Loucy (cell line): Measurements from ENCODE around the gene PLCL2.

Source experiments
- H2AFZ ChIP-seq: fragments of 200-600 bp; sonication (generic); 2 replicates; pipeline ENCODE4 v1.6.0; 2016; ENCODE audit warnings: antibody characterized with exemption, mild to moderate bottlenecking, low read length, moderate library complexity
- H3F3A ChIP-seq: fragments of 200-600 bp; 2 replicates; pipeline ENCODE4 v1.6.0; 2016; ENCODE audit warnings: antibody characterized with exemption, low read depth, mild to moderate bottlenecking
- H3K27me3 ChIP-seq: fragments of 200-600 bp; sonication (generic); 2 replicates; pipeline ENCODE4 v1.6.1; 2014; ENCODE audit warnings: low read length, mild to moderate bottlenecking; ENCODE audit not compliant: insufficient read depth, poor library complexity, severe bottlenecking
- H3K36me3 ChIP-seq: fragments of 200-600 bp; sonication (generic); 2 replicates; pipeline ENCODE4 v1.6.1; 2016; ENCODE audit warnings: low read length; ENCODE audit not compliant: insufficient read depth
- H3K4me1 ChIP-seq: fragments of 200-600 bp; sonication (generic); 2 replicates; pipeline ENCODE4 v1.5.1; 2014; ENCODE audit warnings: low read length, mild to moderate bottlenecking; ENCODE audit not compliant: insufficient read depth, poor library complexity, severe bottlenecking
- H3K4me2 ChIP-seq: fragments of 200-600 bp; sonication (generic); 2 replicates; pipeline ENCODE4 v1.6.0; 2014; ENCODE audit warnings: antibody characterized with exemption, low read length, low read depth, mild to moderate bottlenecking; ENCODE audit not compliant: poor library complexity, severe bottlenecking
- H3K4me3 ChIP-seq: fragments of 200-600 bp; sonication (generic); 2 replicates; pipeline ENCODE4 v1.5.1; 2014; ENCODE audit warnings: low read length, mild to moderate bottlenecking, mixed read lengths; ENCODE audit not compliant: poor library complexity, severe bottlenecking
- H3K79me2 ChIP-seq: fragments of 200-600 bp; sonication (generic); 2 replicates; pipeline ENCODE4 v1.6.1; 2014; ENCODE audit warnings: low read length; ENCODE audit not compliant: insufficient read depth
- H3K9ac ChIP-seq: fragments of 200-600 bp; sonication (generic); 2 replicates; pipeline ENCODE4 v1.6.0; 2014; ENCODE audit warnings: mild to moderate bottlenecking, low read depth, low read length, moderate library complexity; ENCODE audit not compliant: poor library complexity, severe bottlenecking
- H3K9me2 ChIP-seq: fragments of 200-600 bp; sonication (generic); replicated peaks from 2 replicates; pipeline ENCODE4 v1.6.1; 2016; ENCODE audit warnings: low read depth, low read length, mixed read lengths
- H3K9me3 ChIP-seq: fragments of 200-600 bp; sonication (generic); 2 replicates; pipeline ENCODE4 v1.6.1; 2014; ENCODE audit warnings: mild to moderate bottlenecking, antibody characterized with exemption, low read length, low read depth; ENCODE audit not compliant: insufficient read depth
- H4K20me1 ChIP-seq: fragments of 200-600 bp; sonication (generic); 2 replicates; pipeline ENCODE4 v1.6.0; 2014; ENCODE audit warnings: antibody characterized with exemption, low read length, mild to moderate bottlenecking; ENCODE audit not compliant: insufficient read depth, poor library complexity, severe bottlenecking
- CTCF ChIP-seq: fragments of 200-600 bp; sonication (generic); conservative IDR thresholded peaks from 2 replicates; pipeline ENCODE4 v1.5.1; 2014; ENCODE audit warnings: mild to moderate bottlenecking, antibody characterized with exemption, low read length
- EZH2phosphoT487 ChIP-seq: fragments of 200-600 bp; IDR thresholded peaks from 2 replicates; pipeline ENCODE4 v1.6.1; 2018; ENCODE audit warnings: antibody characterized with exemption, mild to moderate bottlenecking, moderate library complexity, borderline replicate concordance

The PLCL2 gene

DNA sequence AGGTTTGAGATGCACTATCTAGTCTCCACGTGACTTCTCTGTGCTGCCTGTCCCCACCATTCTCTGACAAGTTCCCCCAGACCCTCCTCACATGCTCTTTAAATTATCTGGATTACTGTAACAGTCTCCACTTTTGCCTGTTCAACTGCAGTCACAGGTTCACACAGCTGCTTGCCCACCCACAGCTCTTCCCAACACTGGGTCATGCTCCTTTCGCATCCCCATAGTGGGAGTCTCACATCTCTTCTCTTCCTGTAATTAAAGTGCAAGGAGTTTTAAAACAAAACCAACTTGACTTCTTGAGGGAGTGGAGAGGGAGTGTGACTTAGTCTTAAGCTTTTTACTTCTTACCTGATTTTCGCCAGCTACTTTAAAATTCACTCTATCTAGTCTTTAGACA, 178.8 kb downstream of the PLCL2 start:
- Histone ChIP-seq H3K4me2 (no peak overlapping the region), H2AFZ (no peak overlapping the region), H3F3A (no peaks in the 10 kb centered on the region), H3K9ac (no peak overlapping the region), H3K4me3 (no peak overlapping the region), H3K4me1 (peaks cover 8% of the 10 kb centered on the region), H3K27me3 (no peaks in the 10 kb centered on the region), H3K79me2 (no peaks in the 10 kb centered on the region), H3K9me3 (no peaks in the 10 kb centered on the region), H4K20me1 (no peaks in the 10 kb centered on the region), H3K36me3 (peaks cover 4% of the 10 kb centered on the region; the same call in 1 of the 2 replicates), H3K9me2 (no peaks in the 10 kb centered on the region)
- no peak for TF ChIP-seq CTCF
- no peak for TF ChIP-seq EZH2phosphoT487

DNA sequence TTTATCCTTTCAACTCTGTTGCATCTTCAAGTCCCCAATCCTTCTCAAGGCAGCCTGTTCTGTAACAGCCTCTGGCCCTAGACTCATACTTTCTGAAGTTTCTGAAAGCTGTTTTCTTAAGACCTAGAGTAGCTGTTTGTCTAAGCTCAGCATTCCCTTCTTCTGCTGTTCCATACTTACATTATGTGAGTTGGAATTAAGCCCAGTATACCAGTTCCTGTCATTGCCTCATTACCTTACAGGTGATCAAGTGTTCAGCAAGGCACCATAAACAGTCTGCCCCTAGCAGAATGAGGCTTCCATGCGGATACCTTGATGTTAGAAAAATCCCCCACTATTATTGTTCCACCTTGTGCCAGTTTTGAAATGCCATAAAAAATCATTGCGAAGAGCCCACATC, 180.6 kb downstream of the PLCL2 start:
- H4K20me1 ChIP-seq, result no peaks in the 10 kb centered on the region
- no peak overlapping the region for H3K4me2 ChIP-seq
- TF ChIP-seq CTCF (no peak), EZH2phosphoT487 (no peak)
- H3K9me3 ChIP-seq, result no peaks in the 10 kb centered on the region
- no peak overlapping the region for H3K4me3 ChIP-seq
- no peak overlapping the region for H2AFZ ChIP-seq
- H3K9me2 ChIP-seq, result no peaks in the 10 kb centered on the region
- no peak overlapping the region for H3K9ac ChIP-seq
- H3K4me1 ChIP-seq, result peaks cover 8% of the 10 kb centered on the region
- H3K27me3 ChIP-seq, result no peaks in the 10 kb centered on the region
- peaks cover 4% of the 10 kb centered on the region for H3K36me3 ChIP-seq
- no peaks in the 10 kb centered on the region for H3K79me2 ChIP-seq
- H3F3A ChIP-seq, result no peaks in the 10 kb centered on the region

- TF ChIP-seq EZH2phosphoT487 (no peak), CTCF (no peak)
- Histone ChIP-seq H3K9ac (no peak overlapping the region), H3K9me3 (no peaks in the 10 kb centered on the region), H3K36me3 (peaks cover 4% of the 10 kb centered on the region), H3K27me3 (no peaks in the 10 kb centered on the region), H3K9me2 (no peaks in the 10 kb centered on the region), H3K4me2 (no peak overlapping the region), H3K79me2 (no peaks in the 10 kb centered on the region), H4K20me1 (no peaks in the 10 kb centered on the region), H2AFZ (no peak overlapping the region), H3K4me3 (no peak overlapping the region), H3F3A (no peaks in the 10 kb centered on the region), H3K4me1 (peaks cover 8% of the 10 kb centered on the region)
These were observed 181.1 kb downstream of the PLCL2 start for GRCh38 chr3:17065881-17066280.
